Mesothelial cell of epicardium (in vitro differentiated cells): ENCODE measurements around the gene FAM168A. TPM values are rescaled to one million over a fixed set of nuclear protein-coding genes. Genes with fewer than 3 reads are reported as not detected.
"Not testable (repeated sequence)": the region's sequence is repeated elsewhere in the genome, so short reads cannot be mapped to it uniquely, and the experiment has no call there.

Experiments
- DNase-seq, 2 experiments: peaks; one replicate each; pipeline ENCODE4 v3.0.0; 2021; ENCODE audit warnings: low spot score in 2 of 2; ENCODE audit not compliant: unreplicated experiment in 2 of 2
- H3K27ac Mint-ChIP-seq: 2 replicates; pipeline ENCODE4 v1.8.0; 2021; ENCODE audit warnings: mixed read lengths
- H3K27me3 Mint-ChIP-seq: 2 replicates; pipeline ENCODE4 v1.8.0; 2021; ENCODE audit warnings: low read depth, mixed read lengths
- H3K36me3 Mint-ChIP-seq: 2 replicates; pipeline ENCODE4 v1.8.0; 2021; ENCODE audit warnings: mixed read lengths
- H3K4me1 Mint-ChIP-seq: 2 replicates; pipeline ENCODE4 v1.8.0; 2021; ENCODE audit warnings: mixed read lengths
- H3K4me3 Mint-ChIP-seq: 2 replicates; pipeline ENCODE4 v1.8.0; 2021; ENCODE audit warnings: mild to moderate bottlenecking, moderate library complexity, mixed read lengths
- H3K9me3 Mint-ChIP-seq: 2 replicates; pipeline ENCODE4 v1.8.0; 2021; ENCODE audit warnings: mixed read lengths
- CTCF ChIP-seq: fragments of 200-600 bp; sonication (generic); IDR thresholded peaks from one replicate; pipeline ENCODE4 v1.5.0; 2021; ENCODE audit warnings: antibody characterized with exemption; ENCODE audit not compliant: unreplicated experiment
- total RNA-seq: library from RNA; stranded (reverse); gene quantifications from 3 replicates; pipeline ENCODE4 v1.2.1, GENCODE V29; 2021

The FAM168A gene
- total RNA-seq, 1 donor from 2014 or later = 61.8 TPM

GRCh38 chr11:73582653-73583052, 15.3 kb downstream of the FAM168A start:
- Mint-ChIP-seq H3K9me3 (peaks cover 3% of the 10 kb centered on the region), H3K27ac (no peak overlapping the region), H3K4me1 (peaks cover 3% of the 10 kb centered on the region), H3K36me3 (peaks cover 11% of the 10 kb centered on the region), H3K27me3 (no peaks in the 10 kb centered on the region), H3K4me3 (no peak overlapping the region)
- no peak for TF ChIP-seq CTCF
- DNase-seq = no peak

DNA sequence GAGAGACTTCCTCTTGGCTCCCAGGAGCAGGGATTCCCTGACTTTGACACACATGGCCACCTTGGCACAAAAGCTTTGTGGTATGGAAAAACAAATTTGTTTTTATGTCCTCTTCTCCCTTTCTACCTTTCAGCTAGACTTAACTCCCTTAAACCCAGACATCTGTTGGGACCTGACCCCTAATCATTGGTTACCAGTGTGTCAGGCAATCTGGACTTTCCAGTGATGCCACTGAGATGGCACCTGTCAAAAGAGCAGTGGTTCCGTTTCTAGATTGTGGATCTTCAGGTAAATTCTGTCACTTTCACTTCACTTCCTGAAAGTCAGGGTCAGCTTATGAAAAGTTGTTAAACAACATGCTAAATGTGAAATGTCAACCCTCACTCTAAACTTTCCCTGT, 17.2 kb downstream of the FAM168A start:
- DNase-seq, H3K27me3 Mint-ChIP-seq, H3K27ac Mint-ChIP-seq, H3K4me3 Mint-ChIP-seq, H3K9me3 Mint-ChIP-seq: not testable (repeated sequence)
- Mint-ChIP-seq H3K36me3 (peaks cover 11% of the 10 kb centered on the region), H3K4me1 (peaks cover 16% of the 10 kb centered on the region)

DNA sequence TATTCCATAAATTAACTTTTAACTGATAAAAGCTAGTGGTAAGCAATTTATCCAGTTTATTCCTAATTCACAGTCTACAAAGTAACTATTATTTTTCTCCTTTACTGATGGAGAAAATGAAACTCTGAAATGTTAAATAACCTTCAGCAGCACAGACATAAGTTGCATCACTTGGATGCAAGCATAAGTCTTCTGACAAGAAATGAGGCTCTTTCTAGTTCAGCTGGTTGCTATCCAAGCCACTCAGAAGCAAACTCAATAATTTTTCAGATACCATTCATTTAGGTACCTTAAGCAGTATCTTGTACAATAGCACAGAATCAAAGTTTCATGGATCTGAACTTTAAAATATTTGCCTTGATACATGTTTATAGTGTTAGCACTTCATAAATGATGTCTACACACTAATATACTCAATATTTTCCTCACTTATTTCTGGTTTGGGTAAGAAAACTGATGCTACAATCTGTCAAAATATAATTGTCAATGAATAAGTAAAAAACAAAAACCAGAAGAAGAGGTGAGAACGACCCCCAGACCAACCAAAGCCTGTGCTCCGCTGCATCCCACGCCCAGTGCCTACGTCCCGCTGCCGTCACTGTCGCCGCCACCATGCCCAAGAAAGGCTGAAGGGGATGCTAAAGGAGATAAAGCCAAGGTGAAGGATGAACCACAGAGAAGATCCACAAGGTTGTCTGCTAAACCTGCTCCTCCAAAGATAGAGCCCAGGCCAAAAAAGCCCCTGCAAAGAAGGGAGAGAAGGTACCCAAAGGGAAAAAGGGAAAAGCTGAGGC, 18.1 kb downstream of the FAM168A start:
- Mint-ChIP-seq H3K27me3 (no peaks in the 10 kb centered on the region), H3K9me3 (peaks cover 3% of the 10 kb centered on the region), H3K4me1 (peaks cover 16% of the 10 kb centered on the region), H3K27ac (no peak overlapping the region), H3K4me3 (no peak overlapping the region), H3K36me3 (peaks cover 10% of the 10 kb centered on the region)
- TF ChIP-seq CTCF = no peak
- no peak for DNase-seq

DNA sequence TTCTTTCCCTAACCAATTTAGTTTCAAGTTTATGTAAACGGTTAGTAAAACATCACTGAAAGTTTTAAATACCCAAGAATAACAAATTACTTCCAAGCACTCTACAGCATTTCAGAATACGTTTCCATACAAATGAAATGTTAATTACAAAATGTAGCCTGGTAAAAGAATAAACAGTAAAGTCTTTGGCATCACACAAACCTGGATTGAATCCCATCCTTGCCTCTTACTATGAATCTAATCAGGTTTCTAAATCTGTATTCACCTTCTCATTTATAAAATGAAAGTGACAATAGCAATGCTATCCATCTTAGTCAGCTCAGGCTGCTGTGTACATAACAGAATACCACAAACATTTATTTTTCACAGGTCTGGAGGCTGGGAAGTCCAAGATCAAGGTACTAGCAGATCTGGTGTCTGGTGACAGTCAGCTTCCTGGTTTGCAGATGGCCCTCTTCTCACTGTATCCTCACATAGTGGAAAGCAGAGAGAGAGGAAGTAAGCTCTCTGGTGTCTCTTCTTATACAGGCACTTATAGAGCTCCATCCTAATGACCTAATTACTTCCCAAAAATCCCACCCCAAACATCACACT, 19.2 kb downstream of the FAM168A start:
- H3K36me3 Mint-ChIP-seq = peaks cover 13% of the 10 kb centered on the region
- H3K9me3 Mint-ChIP-seq = peaks cover 3% of the 10 kb centered on the region
- H3K27ac Mint-ChIP-seq = no peak overlapping the region

DNA sequence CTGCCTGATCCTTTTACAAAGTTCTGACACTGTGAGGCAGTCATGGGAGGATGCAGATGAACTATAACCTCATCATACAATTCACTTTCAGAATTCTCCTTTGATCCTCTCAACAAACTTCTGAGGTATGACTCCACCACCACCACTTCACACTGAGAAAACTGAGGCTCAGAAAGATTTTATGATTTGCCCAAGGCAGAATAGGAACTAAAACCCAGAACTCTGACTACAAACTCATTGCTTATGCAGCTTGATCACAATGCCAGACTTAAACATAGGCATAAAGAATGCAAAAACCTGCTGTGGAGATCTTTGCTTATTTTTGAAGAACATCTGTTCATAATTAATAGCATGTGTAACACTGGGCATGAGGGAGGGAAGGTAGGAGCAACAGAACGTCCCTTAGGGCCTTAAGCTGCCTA, 20.4 kb downstream of the FAM168A start:
- H3K4me3 Mint-ChIP-seq = no peak overlapping the region
- no peak for DNase-seq
- peaks cover 7% of the 10 kb centered on the region for H3K9me3 Mint-ChIP-seq
- peaks cover 19% of the 10 kb centered on the region for H3K36me3 Mint-ChIP-seq
- TF ChIP-seq CTCF = no peak
- no peaks in the 10 kb centered on the region for H3K27me3 Mint-ChIP-seq
- H3K27ac Mint-ChIP-seq = peak overlapping the region; percentile 67
- H3K4me1 Mint-ChIP-seq = peaks cover 16% of the 10 kb centered on the region

More for the DNA sequence above, 19.2 kb downstream of the FAM168A start:
- Mint-ChIP-seq H3K27me3 (no peaks in the 10 kb centered on the region), H3K4me3 (no peak overlapping the region), H3K4me1 (peaks cover 16% of the 10 kb centered on the region)
- DNase-seq = no peak
- TF ChIP-seq CTCF = no peak

GRCh38 chr11:73576185-73576614, 21.7 kb downstream of the FAM168A start:
- H3K27ac Mint-ChIP-seq = peak overlapping the region; percentile 51
- H3K27me3 Mint-ChIP-seq = no peaks in the 10 kb centered on the region
- H3K4me1 Mint-ChIP-seq = peaks cover 16% of the 10 kb centered on the region
- no peak overlapping the region for H3K4me3 Mint-ChIP-seq
- H3K9me3 Mint-ChIP-seq = peaks cover 7% of the 10 kb centered on the region
- H3K36me3 Mint-ChIP-seq = peaks cover 17% of the 10 kb centered on the region
- TF ChIP-seq CTCF = no peak
- no peak for DNase-seq

DNA sequence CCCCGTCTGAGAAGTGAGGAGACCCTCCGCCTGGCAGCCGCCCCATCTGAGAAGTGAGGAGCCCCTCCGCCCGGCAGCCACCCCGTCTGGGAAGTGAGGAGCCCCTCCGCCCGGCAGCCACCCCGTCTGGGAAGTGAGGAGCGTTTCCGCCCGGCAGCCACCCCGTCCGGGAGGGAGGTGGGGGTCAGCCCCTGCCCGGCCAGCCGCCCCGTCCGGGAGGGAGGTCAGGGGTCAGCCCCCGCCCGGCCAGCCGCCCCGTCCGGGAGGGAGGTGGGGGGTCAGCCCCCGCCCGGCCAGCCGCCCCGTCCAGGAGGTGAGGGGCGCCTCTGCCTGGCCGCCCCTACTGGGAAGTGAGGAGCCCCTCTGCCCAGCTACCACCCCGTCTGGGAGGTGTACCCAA, 25.9 kb downstream of the FAM168A start:
- not testable (repeated sequence) for H3K9me3 Mint-ChIP-seq, H3K27ac Mint-ChIP-seq, H3K27me3 Mint-ChIP-seq, H3K4me3 Mint-ChIP-seq, DNase-seq
- Mint-ChIP-seq H3K4me1 (peaks cover 18% of the 10 kb centered on the region), H3K36me3 (peaks cover 17% of the 10 kb centered on the region)
